GM12864 (cell line): ENCODE results near the gene VCL.
A peak's percentile ranks its signal among the peaks of the same experiment; 100 is the strongest.

Experiments used
- DNase-seq: peaks from one replicate; pipeline ENCODE4 v3.0.0-alpha.2; 2011; ENCODE audit warnings: low read depth
- H3K4me3 ChIP-seq: 2 replicates; pipeline ENCODE4 v1.5.1; 2011; ENCODE audit warnings: mild to moderate bottlenecking, low read depth, low read length, control low read depth
- TF ChIP-seq, protein P1 (sequence below): IDR thresholded peaks from 2 replicates; pipeline ENCODE4 v1.5.1; 2011; ENCODE audit warnings: low read depth, mild to moderate bottlenecking, moderate library complexity, low read length, control low read depth, inconsistent platforms; ENCODE audit errors: missing control alignments

VCL gene

DNA sequence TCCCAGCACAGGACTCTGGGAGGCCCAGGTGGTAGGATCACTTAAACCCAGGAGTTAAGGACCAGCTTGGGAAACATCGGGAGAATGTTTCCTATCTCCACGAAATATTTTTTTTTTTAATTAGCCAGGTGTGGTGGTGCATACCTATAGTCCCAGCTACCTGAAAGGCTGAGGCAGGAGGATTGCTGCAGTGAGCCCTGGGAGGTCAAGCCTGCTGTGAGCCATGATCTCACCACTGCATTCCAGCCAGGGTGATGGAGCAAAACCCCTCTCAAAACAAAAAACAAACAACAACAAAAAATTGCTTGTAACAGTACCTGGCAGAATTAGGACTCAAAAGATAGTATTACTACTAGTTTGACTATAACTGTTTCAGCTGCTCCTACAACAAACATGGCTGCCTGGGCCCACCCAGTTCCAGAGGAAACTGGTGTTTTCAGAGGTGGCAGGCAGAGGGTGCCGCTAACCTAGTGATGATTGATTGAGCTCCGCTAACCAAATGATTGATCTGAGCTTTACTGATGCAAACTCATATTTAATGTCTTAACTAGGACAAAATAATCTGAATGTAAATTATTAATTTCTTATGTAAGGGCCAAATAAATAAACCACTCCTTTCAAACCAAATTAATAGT, 95.7 kb downstream of the VCL start:
- DNase-seq: no peak
- H3K4me3 ChIP-seq: no peak overlapping the region
- TF ChIP-seq, protein P1, sequence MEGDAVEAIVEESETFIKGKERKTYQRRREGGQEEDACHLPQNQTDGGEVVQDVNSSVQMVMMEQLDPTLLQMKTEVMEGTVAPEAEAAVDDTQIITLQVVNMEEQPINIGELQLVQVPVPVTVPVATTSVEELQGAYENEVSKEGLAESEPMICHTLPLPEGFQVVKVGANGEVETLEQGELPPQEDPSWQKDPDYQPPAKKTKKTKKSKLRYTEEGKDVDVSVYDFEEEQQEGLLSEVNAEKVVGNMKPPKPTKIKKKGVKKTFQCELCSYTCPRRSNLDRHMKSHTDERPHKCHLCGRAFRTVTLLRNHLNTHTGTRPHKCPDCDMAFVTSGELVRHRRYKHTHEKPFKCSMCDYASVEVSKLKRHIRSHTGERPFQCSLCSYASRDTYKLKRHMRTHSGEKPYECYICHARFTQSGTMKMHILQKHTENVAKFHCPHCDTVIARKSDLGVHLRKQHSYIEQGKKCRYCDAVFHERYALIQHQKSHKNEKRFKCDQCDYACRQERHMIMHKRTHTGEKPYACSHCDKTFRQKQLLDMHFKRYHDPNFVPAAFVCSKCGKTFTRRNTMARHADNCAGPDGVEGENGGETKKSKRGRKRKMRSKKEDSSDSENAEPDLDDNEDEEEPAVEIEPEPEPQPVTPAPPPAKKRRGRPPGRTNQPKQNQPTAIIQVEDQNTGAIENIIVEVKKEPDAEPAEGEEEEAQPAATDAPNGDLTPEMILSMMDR: no peak

DNA sequence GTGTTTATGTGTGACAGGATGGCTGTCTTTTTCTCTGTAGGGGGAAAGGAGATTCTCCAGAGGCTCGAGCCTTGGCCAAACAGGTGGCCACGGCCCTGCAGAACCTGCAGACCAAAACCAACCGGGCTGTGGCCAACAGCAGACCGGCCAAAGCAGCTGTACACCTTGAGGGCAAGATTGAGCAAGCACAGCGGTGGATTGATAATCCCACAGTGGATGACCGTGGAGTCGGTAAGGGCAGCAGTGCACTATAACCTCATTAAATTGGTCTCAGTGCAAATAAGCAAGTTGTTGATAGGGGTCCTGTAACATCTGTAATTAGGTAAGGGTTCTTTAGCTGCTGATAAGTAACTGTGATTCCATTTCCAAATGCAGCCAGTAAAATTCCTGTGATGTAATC, 96.3 kb downstream of the VCL start:
- no peak for DNase-seq
- no peak overlapping the region for H3K4me3 ChIP-seq
- TF ChIP-seq, protein P1: no peak

DNA sequence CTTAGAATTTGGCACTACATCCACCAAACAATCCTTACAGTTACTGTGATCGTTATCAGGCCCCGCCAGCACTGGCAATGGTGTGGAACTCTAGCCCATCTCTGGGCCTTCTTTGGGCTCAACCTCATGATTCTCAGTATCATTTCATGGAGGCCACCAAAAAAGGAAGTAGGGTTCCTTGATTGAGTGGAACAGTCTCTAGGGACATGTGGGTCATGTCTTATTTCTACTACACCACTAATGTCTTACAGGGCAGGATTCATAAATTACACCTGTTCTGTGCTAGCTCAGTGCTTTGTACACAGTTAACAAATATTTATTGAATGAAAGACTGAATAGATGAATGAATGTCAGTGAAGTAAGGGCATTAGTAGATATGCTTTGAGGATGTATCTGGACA, 98.9 kb downstream of the VCL start:
- DNase-seq: peak; percentile 43

DNA sequence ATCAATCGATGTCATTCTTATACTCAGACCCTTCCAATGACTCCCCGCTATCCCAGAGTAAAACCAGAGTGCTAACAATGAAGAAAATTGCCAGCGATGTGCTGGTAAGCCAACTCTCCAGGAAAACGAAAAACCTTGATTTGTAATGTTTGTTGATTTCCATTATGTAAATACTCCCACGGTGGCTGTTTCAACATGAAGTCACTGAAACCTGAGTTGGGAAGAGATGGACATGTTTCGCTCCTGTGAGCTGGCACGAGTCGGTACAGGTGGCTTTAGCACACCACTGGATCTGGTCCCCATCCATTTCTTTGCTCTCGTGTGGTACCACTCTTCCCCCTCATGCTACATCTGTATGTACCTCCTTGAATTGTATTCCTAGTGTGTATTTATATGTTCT, 99.9 kb downstream of the VCL start:
- DNase-seq: no peak
- H3K4me3 ChIP-seq: no peak overlapping the region
- TF ChIP-seq, protein P1: no peak

More for the DNA sequence above, 98.9 kb downstream of the VCL start:
- TF ChIP-seq, protein P1: no peak
- H3K4me3 ChIP-seq: no peak overlapping the region

DNA sequence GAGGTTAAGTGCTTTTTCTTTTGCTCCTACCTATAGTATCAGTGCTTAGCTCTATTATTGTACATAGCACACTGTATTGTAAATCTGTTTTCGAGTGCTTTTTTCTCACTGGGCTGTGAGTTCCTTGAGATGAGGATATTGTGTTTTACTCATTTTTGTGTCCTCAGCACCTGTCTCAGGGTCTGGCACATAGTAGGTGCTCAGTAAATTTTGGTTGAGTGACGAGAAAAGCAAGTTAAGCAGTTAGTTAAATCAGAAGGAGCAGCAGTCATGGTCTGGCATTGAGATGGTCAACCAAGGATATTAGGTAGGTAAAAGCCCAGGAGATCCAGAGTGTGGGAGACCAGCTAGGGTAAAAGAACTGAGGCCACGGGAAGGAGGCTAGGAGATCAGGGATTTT, 101.5 kb downstream of the VCL start:
- DNase-seq: no peak
- no peak overlapping the region for H3K4me3 ChIP-seq
- TF ChIP-seq, protein P1: no peak

DNA sequence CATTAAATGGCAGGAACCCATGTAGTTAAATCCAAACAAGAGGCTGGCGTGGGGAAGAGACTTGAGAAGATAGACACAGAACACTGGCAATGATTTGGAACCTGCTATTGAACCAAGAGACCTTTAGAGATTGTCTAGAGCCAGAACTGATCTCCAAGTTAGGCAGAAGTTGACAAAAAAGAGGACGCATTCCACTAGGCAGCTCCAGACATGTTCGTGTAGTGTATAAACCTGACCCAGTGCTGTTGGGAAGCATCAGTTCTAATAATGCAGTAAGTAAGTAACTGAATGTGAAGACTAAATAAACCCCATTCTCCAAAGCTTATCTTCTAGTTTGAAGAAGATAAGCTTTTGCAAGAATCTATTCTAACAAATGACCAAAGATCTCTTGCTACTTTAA, 101.9 kb downstream of the VCL start:
- H3K4me3 ChIP-seq: no peak overlapping the region
- DNase-seq: no peak
- TF ChIP-seq, protein P1: no peak

DNA sequence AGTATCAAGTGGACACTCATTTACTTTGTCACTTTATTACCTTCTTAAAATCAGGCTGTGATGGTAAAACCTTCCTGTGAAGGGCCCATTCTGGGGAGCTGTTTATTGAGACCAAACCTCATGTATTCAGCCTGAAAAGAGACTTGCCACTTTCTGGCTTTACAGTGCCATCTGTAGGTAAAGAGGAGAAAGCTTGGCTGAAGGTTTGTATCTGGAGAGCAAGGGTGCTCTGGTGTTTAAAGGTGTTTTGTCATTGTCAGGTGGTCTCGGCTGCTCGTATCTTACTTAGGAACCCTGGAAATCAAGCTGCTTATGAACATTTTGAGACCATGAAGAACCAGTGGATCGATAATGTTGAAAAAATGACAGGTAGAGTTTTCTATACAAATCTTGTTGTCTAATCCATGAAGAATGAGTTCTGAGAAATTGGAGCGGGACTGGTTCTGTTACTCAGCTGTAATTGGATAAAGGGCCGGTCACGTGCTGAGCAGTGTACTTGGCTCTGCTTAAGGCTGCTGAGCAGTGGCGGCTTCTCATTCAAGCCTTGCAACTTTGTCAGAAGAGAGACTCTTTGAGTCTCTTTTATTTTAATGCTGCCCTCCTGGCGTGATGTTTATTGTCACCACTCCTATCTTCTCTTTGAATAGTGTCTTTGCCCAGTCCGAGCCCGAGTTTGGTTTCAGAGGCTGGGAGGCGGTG, 105.8 kb downstream of the VCL start:
- peak; percentile 19 for DNase-seq
- TF ChIP-seq, protein P1: peak; percentile 63
- no peak overlapping the region for H3K4me3 ChIP-seq
